GM23338 (cell line): ENCODE data around the gene BPIFB1.

Experiments
- CREB1 ChIP-seq: fragments of 250-450 bp; sonication (Bioruptor Pico); IDR thresholded peaks from 2 replicates; pipeline ENCODE4 v1.5.0; 2020; ENCODE audit warnings: low read depth, mild to moderate bottlenecking, moderate library complexity
- CTCF ChIP-seq, 2 experiments: fragments of 200-600 bp in 1 of 2; sonication (generic) in 1 of 2; conservative IDR thresholded peaks; 2 replicates each; pipeline versions ENCODE4 v1.5.1 to v1.6.1; 2016 to 2017; ENCODE audit warnings: antibody characterized with exemption in 2 of 2, low read depth in 2 of 2, mild to moderate bottlenecking in 2 of 2, moderate library complexity in 1 of 2
- ETS1 ChIP-seq: IDR thresholded peaks from 2 replicates; pipeline ENCODE4 v1.6.1; 2016; ENCODE audit warnings: antibody characterized with exemption
- EZH2 ChIP-seq: fragments of 200-600 bp; sonication (generic); IDR thresholded peaks from one replicate; pipeline ENCODE4 v1.8.0; 2017; ENCODE audit warnings: antibody characterized with exemption, mild to moderate bottlenecking, low read depth; ENCODE audit not compliant: unreplicated experiment
- EZH2phosphoT487 ChIP-seq: fragments of 200-600 bp; sonication (generic); IDR thresholded peaks from one replicate; pipeline ENCODE4 v1.8.1; 2018; ENCODE audit warnings: antibody characterized with exemption; ENCODE audit not compliant: unreplicated experiment
- JUNB ChIP-seq: IDR thresholded peaks from one replicate; pipeline ENCODE4 v1.6.1; 2016; ENCODE audit warnings: antibody characterized with exemption; ENCODE audit not compliant: unreplicated experiment
- NANOG ChIP-seq: IDR thresholded peaks from 2 replicates; pipeline ENCODE4 v1.6.1; 2016; ENCODE audit warnings: antibody characterized with exemption, borderline replicate concordance
- POLR2AphosphoS5 ChIP-seq: IDR thresholded peaks from 2 replicates; pipeline ENCODE4 v1.6.1; 2016; ENCODE audit warnings: antibody characterized with exemption, low read depth
- ZNF331 ChIP-seq: fragments of 250-450 bp; sonication (Bioruptor Pico); IDR thresholded peaks from 2 replicates; pipeline ENCODE4 v1.5.0; 2020; ENCODE audit warnings: low read depth, mild to moderate bottlenecking, moderate library complexity
- TF ChIP-seq, protein P1 (sequence below): IDR thresholded peaks from one replicate; pipeline ENCODE4 v1.6.1; 2018; ENCODE audit warnings: antibody characterized with exemption; ENCODE audit not compliant: unreplicated experiment

DNA sequence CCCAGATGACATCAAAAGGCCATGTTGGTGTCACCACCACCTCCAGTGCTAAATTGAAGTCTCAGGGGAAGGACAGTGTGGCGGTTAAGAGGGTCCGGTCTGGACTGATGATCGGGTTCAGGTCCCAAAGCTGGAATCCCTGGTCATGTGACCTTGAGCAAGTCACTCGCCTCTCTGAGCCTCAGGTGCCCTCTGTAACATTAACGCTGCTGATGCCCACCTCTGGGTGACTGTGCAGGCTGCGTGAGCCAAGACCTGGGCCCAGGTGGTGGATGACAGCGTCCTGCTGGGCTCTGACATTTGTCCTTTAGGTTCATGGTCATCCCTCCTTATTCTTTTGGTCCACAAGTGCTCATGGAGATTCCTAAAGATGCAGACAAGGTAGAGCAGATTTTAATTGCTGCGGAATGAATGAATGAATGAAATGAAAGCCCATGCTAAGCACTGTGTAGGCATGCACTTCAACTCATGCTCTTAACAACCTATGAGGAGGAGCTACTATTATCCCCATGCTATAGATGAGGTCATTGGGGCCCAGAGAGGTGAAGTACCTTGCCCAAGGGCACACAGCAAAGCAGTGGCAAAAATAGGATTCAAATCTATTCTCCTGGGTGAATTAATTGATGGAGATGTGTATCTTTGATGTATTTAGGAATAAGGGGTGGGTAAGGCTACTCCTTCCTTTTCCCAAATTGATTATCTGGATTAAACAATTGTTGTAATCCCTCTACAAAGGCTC, 649 bp upstream of the BPIFB1 start:
- no peak for TF ChIP-seq CTCF (conservative IDR thresholded peaks at IDR 0.05; ENCODE audit: low read depth in 2 of 2)
- no peak for TF ChIP-seq CREB1 (CRISPR knock-in tag)
- TF ChIP-seq POLR2AphosphoS5 = no peak
- TF ChIP-seq EZH2 = no peak
- TF ChIP-seq ETS1 = no peak
- TF ChIP-seq NANOG = no peak
- no peak for TF ChIP-seq EZH2phosphoT487
- TF ChIP-seq, protein P1, sequence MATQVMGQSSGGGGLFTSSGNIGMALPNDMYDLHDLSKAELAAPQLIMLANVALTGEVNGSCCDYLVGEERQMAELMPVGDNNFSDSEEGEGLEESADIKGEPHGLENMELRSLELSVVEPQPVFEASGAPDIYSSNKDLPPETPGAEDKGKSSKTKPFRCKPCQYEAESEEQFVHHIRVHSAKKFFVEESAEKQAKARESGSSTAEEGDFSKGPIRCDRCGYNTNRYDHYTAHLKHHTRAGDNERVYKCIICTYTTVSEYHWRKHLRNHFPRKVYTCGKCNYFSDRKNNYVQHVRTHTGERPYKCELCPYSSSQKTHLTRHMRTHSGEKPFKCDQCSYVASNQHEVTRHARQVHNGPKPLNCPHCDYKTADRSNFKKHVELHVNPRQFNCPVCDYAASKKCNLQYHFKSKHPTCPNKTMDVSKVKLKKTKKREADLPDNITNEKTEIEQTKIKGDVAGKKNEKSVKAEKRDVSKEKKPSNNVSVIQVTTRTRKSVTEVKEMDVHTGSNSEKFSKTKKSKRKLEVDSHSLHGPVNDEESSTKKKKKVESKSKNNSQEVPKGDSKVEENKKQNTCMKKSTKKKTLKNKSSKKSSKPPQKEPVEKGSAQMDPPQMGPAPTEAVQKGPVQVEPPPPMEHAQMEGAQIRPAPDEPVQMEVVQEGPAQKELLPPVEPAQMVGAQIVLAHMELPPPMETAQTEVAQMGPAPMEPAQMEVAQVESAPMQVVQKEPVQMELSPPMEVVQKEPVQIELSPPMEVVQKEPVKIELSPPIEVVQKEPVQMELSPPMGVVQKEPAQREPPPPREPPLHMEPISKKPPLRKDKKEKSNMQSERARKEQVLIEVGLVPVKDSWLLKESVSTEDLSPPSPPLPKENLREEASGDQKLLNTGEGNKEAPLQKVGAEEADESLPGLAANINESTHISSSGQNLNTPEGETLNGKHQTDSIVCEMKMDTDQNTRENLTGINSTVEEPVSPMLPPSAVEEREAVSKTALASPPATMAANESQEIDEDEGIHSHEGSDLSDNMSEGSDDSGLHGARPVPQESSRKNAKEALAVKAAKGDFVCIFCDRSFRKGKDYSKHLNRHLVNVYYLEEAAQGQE = no peak
- no peak for TF ChIP-seq ZNF331 (CRISPR knock-in tag)
- TF ChIP-seq JUNB = no peak
